Stimulated activated CD4-positive, alpha-beta T cell treated with anti-CD3 and anti-CD28 coated beads, Interleukin-4, amount 100 ng/mL, for 48 hours (primary cell): ENCODE measurements around the gene ZNF536.

Experiments
- DNase-seq, 2 donors: peaks; one replicate each; pipeline ENCODE4 v3.0.0-alpha.2; 2020; ENCODE audit warnings: low read depth in 2 of 2

The ZNF536 gene

DNA sequence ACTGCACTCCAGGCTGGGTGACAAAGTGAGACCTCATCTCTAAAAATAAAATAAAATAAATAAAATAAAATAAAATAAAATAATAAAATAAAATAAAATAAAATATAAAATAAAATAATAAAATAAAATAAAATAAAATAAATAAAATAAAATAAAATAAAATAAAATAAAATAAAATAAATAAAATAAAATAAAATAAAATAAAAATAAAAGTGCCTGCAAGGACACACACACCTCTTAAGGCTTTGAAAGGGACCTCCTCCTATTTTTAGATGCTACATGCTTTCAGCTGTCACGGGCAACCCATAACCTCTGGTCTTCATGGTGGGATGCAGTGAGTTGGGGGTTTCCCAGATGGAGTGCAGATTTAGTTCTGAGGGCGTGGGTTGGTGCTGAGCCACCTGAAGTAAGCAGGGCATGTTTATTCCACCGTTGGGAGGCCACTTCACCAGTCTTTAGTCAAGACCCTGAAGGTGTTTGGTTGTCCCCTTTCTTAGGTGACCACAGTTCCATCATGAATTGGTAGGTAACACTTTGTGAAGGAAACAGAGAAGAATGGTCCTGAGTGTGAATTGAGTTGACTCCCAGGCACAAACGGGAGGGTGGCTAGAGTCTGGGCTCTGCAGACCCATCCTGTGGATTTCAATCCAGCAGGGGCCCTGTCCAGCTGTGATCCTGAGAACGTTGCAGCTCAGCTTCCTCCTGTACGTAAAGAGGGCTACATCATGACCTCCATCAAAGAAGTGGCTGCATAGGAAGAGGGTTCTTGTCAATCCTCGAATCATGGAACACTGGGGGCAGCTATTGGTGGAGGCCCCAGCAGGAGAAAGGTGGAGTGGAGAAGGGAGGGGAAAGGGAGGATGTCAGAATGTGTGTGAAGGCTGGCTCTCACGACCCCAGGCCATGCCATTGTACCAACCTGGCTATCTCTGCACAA is 234.2 kb downstream of the ZNF536 start:
- no peak for DNase-seq
